Stomach (tissue), 4 donors: ENCODE results near the gene ZBED4.

Experiments used
- CTCF ChIP-seq, 7 experiments: fragments of 450-650 bp in 4 of 7; fragments of 200-600 bp in 3 of 7; sonication (generic) in 3 of 7; IDR thresholded peaks; one replicate each; pipeline ENCODE4 v1.5.1; 2016 to 2019; ENCODE audit warnings: antibody characterized with exemption in 7 of 7, control low read depth in 2 of 7, mild to moderate bottlenecking in 1 of 7
- EP300 ChIP-seq: sonication (generic); formaldehyde crosslinking; IDR thresholded peaks from one replicate; pipeline ENCODE4 v1.6.1; 2017; ENCODE audit warnings: antibody characterized with exemption
- POLR2A ChIP-seq, 4 donors: fragments of 450-650 bp; IDR thresholded peaks; one replicate each; pipeline ENCODE4 v1.6.1; 2016; ENCODE audit warnings: antibody characterized with exemption in 4 of 4, control low read depth in 2 of 4, mild to moderate bottlenecking in 1 of 4, moderate library complexity in 1 of 4
- POLR2AphosphoS5 ChIP-seq, 3 donors: sonication (generic); formaldehyde crosslinking; IDR thresholded peaks; one replicate each; pipeline ENCODE4 v1.6.1; 2016; ENCODE audit warnings: antibody characterized with exemption in 3 of 3

- TF ChIP-seq CTCF (IDR thresholded peaks at IDR 0.05) (no peak), POLR2A (IDR thresholded peaks at IDR 0.05) (no peak), POLR2AphosphoS5 (IDR thresholded peaks at IDR 0.05) (no peak), EP300 (no peak)
These were observed 20.2 kb upstream of the ZBED4 start for GRCh38 chr22:49833340-49834007.
